K562 (cell line): ENCODE measurements around the gene CCNYL1. TPM values are rescaled to one million over a fixed set of nuclear protein-coding genes. Genes with fewer than 3 reads are reported as not detected.
A peak's percentile ranks its signal among the peaks of the same experiment; 100 is the strongest.

Experiments
- ATAC-seq: fragments of 200-7000 bp; cut with Tn5 transposase; 3 replicates; pipeline ENCODE4 v1.9.1; 2020; ENCODE audit warnings: moderate library complexity
- BruUV-seq: library from RNA; stranded (reverse); fragments of 400-500 nt; replicated peaks from 2 replicates; lab custom pipeline; 2021; lab: Mats Ljungman, UMichigan
- CTCF ChIA-PET: fragments of 300-600 bp; formaldehyde crosslinking; extraction: SDS; loops from one replicate; lab custom pipeline; 2021; ENCODE audit warnings: low intra/inter-chr PET ratio; lab: Yijun Ruan, JAX
- POLR2A ChIA-PET: fragments of 300-600, 350-650 bp; sonication (Branson Sonifier 250); formaldehyde crosslinking; extraction: SDS; loops from one replicate; lab custom pipeline; 2021; ENCODE audit warnings: antibody characterized with exemption, inconsistent platforms; lab: Yijun Ruan, JAX
- DNase-seq, 4 experiments: peaks; one replicate each; pipeline versions ENCODE4 v3.0.0 to v3.0.0-alpha.2; 2011 to 2018; ENCODE audit warnings: low spot score in 3 of 4, mixed read lengths in 3 of 4; ENCODE audit errors: extremely low read depth in 1 of 4
- FAIRE-seq: peaks from 2 replicates; lab custom pipeline; 2011; peaks lifted over from hg19 to GRCh38; lab: Jason Lieb, UNC
- H2AFZ ChIP-seq: 2 replicates; pipeline ENCODE4 v1.6.0; 2011; ENCODE audit warnings: low read depth, low read length, control low read depth, inconsistent platforms
- H3K27ac ChIP-seq: fragments of 200-600 bp; 3 replicates; pipeline ENCODE4 v1.8.0; 2011; ENCODE audit warnings: low read depth, mild to moderate bottlenecking, control low read depth, inconsistent platforms, low read length, moderate library complexity, mixed read lengths; ENCODE audit errors: extremely low read depth
- H3K27me3 ChIP-seq, 2 experiments: fragments of 300-600 bp in 1 of 2; 2 replicates in 1 of 2; 3 replicates in 1 of 2; pipeline versions ENCODE4 v1.6.0 to v1.8.0; 2011; ENCODE audit warnings: inconsistent platforms in 2 of 2, low read length in 2 of 2, mild to moderate bottlenecking in 1 of 2, mixed read lengths in 1 of 2, moderate library complexity in 1 of 2; ENCODE audit not compliant: control insufficient read depth in 2 of 2, insufficient read depth in 2 of 2
- H3K36me3 ChIP-seq: fragments of 300-600 bp; 3 replicates; pipeline ENCODE4 v1.8.0; 2011; ENCODE audit warnings: mild to moderate bottlenecking, low read length, inconsistent platforms; ENCODE audit not compliant: control insufficient read depth, insufficient read depth
- H3K4me1 ChIP-seq, 2 experiments: fragments of 200-600 bp in 1 of 2; replicated peaks in 1 of 2; 2 replicates in 1 of 2; 3 replicates in 1 of 2; pipeline versions ENCODE4 v1.5.1 to v1.8.0; 2011; ENCODE audit warnings: inconsistent platforms in 2 of 2, low read length in 2 of 2, mild to moderate bottlenecking in 1 of 2, mixed read lengths in 1 of 2, moderate library complexity in 1 of 2; ENCODE audit not compliant: control insufficient read depth in 2 of 2, insufficient read depth in 2 of 2
- H3K4me2 ChIP-seq: 2 replicates; pipeline ENCODE4 v1.6.1; 2011; ENCODE audit warnings: low read length, control low read depth, inconsistent platforms, mixed read lengths; ENCODE audit not compliant: insufficient read depth
- H3K4me3 ChIP-seq: fragments of 200-600 bp; sonication (generic), shearing (Covaris generic); 2 replicates; pipeline ENCODE4 v1.5.1; 2016; ENCODE audit warnings: control low read depth, inconsistent platforms
- H3K79me2 ChIP-seq: fragments of 200-600 bp; 3 replicates; pipeline ENCODE4 v1.8.0; 2011; ENCODE audit warnings: low read length, inconsistent platforms; ENCODE audit not compliant: control insufficient read depth, insufficient read depth
- H3K9ac ChIP-seq, 2 experiments: 2 replicates each; pipeline versions ENCODE4 v1.6.0 to v1.6.1; 2011; ENCODE audit warnings: low read depth in 2 of 2, low read length in 2 of 2, control low read depth in 1 of 2, inconsistent platforms in 1 of 2, mild to moderate bottlenecking in 1 of 2, mixed read lengths in 1 of 2; ENCODE audit not compliant: insufficient read depth in 1 of 2
- H3K9me1 ChIP-seq: one replicate; pipeline ENCODE4 v1.6.0; 2011; ENCODE audit warnings: inconsistent platforms, mild to moderate bottlenecking, low read length, moderate library complexity; ENCODE audit not compliant: control insufficient read depth, insufficient read depth
- H3K9me3 ChIP-seq: replicated peaks from 2 replicates; pipeline ENCODE4 v1.5.1; 2011; ENCODE audit warnings: low read depth, low read length, inconsistent platforms; ENCODE audit not compliant: control insufficient read depth, insufficient read depth
- H4K20me1 ChIP-seq: replicated peaks from 2 replicates; pipeline ENCODE4 v1.6.1; 2011; ENCODE audit warnings: low read length, inconsistent platforms, mixed read lengths; ENCODE audit not compliant: control insufficient read depth, insufficient read depth
- FOSL1 ChIP-seq: fragments of 200-800 bp; sonication (Bioruptor generic); conservative IDR thresholded peaks from 2 replicates; pipeline ENCODE4 v1.6.1; 2016; ENCODE audit warnings: missing genetic modification characterization, missing compliant biosample characterization
- HDAC1 ChIP-seq, 2 experiments: fragments of 450-650 bp; IDR thresholded peaks; 2 replicates each; pipeline ENCODE4 v1.6.1; 2016 to 2017; ENCODE audit warnings: inconsistent platforms in 1 of 2, mild to moderate bottlenecking in 1 of 2, moderate library complexity in 1 of 2
- SIN3B ChIP-seq: fragments of 450-650 bp; IDR thresholded peaks from 2 replicates; pipeline ENCODE4 v1.6.1; 2017; ENCODE audit warnings: low read depth, mild to moderate bottlenecking, moderate library complexity
- ZNF121 ChIP-seq: sonication (generic); formaldehyde crosslinking; conservative IDR thresholded peaks from 2 replicates; pipeline ENCODE4 v1.8.0; 2022; ENCODE audit warnings: missing genetic modification reagents
- ZNF133 ChIP-seq: fragments of 250-450 bp; sonication (Bioruptor Pico); IDR thresholded peaks from 2 replicates; pipeline ENCODE4 v1.4.0; 2020; ENCODE audit warnings: mild to moderate bottlenecking
- ZNF217 ChIP-seq: sonication (generic); formaldehyde crosslinking; IDR thresholded peaks from 2 replicates; pipeline ENCODE4 v1.8.0; 2022; ENCODE audit warnings: mild to moderate bottlenecking, missing genetic modification reagents
- whole genome bisulfite sequencing: fragments of 100-300 bp; shearing (Covaris generic); methylation state at CpG from one replicate; pipeline ENCODE4 v1.1.6; 2016; ENCODE audit warnings: low coverage, mixed read lengths; ENCODE audit not compliant: insufficient coverage; ENCODE audit errors: missing lambda C conversion rate; 5-methylcytosine and 5-hydroxymethylcytosine counted together
- in situ Hi-C: fragments of 300-500 bp; cut with MboI; formaldehyde crosslinking; loops from 4 replicates; pipeline ENCODE4 v1.15.0; 2018; ENCODE audit warnings: inconsistent platforms, mixed read lengths
- intact Hi-C: fragments of 100-400 bp; cut with micrococcal nuclease; formaldehyde crosslinking; loops from 2 replicates; pipeline ENCODE4 v1.14.2; 2022
- polyA plus RNA-seq, 8 experiments: library from polyadenylated mRNA; depleted of rRNA in 4 of 8; stranded (reverse) in 5 of 8; unstranded in 3 of 8; fragments of >200 nt; fragmentation: Nextera tagmentation in 2 of 8; fragmentation: Illumina TruSeq in 1 of 8; extraction: Ambion mirVana in 2 of 8; extraction: Trizol in 1 of 8; gene quantifications; 2 replicates each; pipeline versions ENCODE4 v1.2.1 to v1.2.3, GENCODE V29; 2011 to 2014; ENCODE audit warnings: inconsistent platforms in 1 of 8, missing spikeins in 1 of 8
- total RNA-seq, 7 experiments: library from RNA; depleted of rRNA in 6 of 7; stranded (reverse); fragments of >200 nt in 6 of 7; fragmentation: Illumina TruSeq in 2 of 7; extraction: Trizol in 2 of 7; gene quantifications; 2 replicates each; pipeline versions ENCODE4 v1.2.1 to v1.2.3, GENCODE V29; 2011 to 2021; ENCODE audit warnings: low replicate concordance in 1 of 7
- TF ChIP-seq, protein P1 (sequence below): fragments of 250-450 bp; sonication (Bioruptor Pico); IDR thresholded peaks from 2 replicates; pipeline ENCODE4 v1.9.0; 2021; ENCODE audit warnings: mild to moderate bottlenecking, inconsistent platforms
- TF ChIP-seq, protein P2 (sequence below): fragments of 450-650 bp; IDR thresholded peaks from 2 replicates; pipeline ENCODE4 v1.6.1; 2017; ENCODE audit warnings: antibody characterized with exemption, mild to moderate bottlenecking

CCNYL1 gene
- total and polyA plus RNA-seq, 9 of the 15 experiments (the other 6 are each of a cell fraction or from before 2014, with no cell fraction given), result 1.9 to 7.5 (median 4.7) TPM

DNA sequence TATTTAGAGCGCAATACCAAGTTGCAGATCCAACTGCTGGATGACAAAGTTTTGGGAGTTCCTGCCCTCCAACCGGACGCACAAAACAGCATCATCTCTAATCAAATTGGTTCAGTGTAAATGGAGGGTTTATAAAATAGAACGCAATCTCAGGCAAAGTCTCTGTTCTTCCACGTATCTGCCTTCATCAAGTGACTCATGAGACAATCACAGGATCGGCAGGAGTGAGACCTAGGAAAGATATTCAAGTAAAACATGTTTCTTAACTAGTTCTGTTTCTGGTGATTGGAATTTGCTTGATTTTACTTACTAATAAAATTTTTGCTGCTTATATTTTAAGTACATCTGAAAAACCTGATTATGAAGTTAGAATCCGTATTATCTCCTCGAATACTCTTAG, 50.7 kb downstream of the CCNYL1 start:
- WGBS, result 85% methylated on average over 6 of the region's 8 CpGs
- Histone ChIP-seq H4K20me1 (peaks cover 3% of the 10 kb centered on the region; the same call in 1 of the 2 replicates), H3K36me3 (peaks cover 55% of the 10 kb centered on the region), H2AFZ (no peak overlapping the region), H3K9ac (no peak overlapping the region), H3K4me3 (no peak overlapping the region), H3K4me2 (no peak overlapping the region), H3K4me1 (peaks cover 9 to 19% of the 10 kb centered on the region in 2 experiments; a peak in 4 of 5 replicates), H3K27me3 (no peaks in the 10 kb centered on the region), H3K79me2 (peaks cover 48% of the 10 kb centered on the region), H3K9me3 (no peaks in the 10 kb centered on the region), H3K27ac (no peak overlapping the region), H3K9me1 (no peaks in the 10 kb centered on the region)
- ATAC-seq (no peak), DNase-seq (no peak), FAIRE-seq (no peak)
- no TSS peak for BruUV-seq
- intact Hi-C loops (no loop called here), in situ Hi-C loops (no loop called here)
- ChIA-PET CTCF (no interaction called here), POLR2A (interaction anchor here (1.0 kb wide), 1 partner anchor 16 kb away, joined by 3 read pairs; no protein-coding TSS in a partner anchor)
- TF ChIP-seq SIN3B (no peak), FOSL1 (tag) (peak; percentile 27; the same call in 1 of the 2 replicates)

DNA sequence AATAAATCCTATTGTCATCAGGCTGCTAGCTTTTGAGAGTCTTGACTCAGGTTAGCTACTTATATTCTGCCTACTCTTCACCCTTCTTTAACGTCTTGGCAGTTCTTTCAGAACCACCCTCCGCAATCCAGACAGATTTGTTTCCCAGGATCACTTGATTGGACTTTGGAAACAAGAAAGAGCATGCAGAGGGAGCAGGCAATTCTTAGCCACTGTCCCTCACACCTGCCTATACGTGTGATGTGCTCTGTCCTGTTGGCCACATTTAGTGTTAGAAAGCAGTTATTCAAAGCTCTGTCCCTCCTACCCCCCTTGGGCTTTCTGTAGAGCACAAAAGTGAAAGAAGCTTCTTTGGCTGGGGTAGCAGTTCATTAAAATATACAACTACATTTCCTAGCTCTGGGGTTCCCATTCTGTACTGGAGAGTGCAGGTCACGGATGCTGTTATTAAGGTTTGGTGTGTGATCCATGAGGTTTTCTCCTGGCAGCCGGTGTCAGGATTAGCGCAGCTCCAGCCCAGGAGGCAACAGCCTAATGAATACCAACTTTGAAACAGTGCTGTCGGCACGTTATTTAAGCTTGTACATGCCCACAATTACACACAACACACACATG, 52.0 kb downstream of the CCNYL1 start:
- no TSS peak for BruUV-seq
- TF ChIP-seq ZNF217 (CRISPR knock-in tag) (no peak), ZNF121 (no peak), HDAC1 (IDR thresholded peaks at IDR 0.05) (no peak), ZNF133 (no peak)
- TF ChIP-seq, protein P1, sequence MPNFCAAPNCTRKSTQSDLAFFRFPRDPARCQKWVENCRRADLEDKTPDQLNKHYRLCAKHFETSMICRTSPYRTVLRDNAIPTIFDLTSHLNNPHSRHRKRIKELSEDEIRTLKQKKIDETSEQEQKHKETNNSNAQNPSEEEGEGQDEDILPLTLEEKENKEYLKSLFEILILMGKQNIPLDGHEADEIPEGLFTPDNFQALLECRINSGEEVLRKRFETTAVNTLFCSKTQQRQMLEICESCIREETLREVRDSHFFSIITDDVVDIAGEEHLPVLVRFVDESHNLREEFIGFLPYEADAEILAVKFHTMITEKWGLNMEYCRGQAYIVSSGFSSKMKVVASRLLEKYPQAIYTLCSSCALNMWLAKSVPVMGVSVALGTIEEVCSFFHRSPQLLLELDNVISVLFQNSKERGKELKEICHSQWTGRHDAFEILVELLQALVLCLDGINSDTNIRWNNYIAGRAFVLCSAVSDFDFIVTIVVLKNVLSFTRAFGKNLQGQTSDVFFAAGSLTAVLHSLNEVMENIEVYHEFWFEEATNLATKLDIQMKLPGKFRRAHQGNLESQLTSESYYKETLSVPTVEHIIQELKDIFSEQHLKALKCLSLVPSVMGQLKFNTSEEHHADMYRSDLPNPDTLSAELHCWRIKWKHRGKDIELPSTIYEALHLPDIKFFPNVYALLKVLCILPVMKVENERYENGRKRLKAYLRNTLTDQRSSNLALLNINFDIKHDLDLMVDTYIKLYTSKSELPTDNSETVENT (CRISPR knock-in tag), result no peak
- TF ChIP-seq, protein P2, sequence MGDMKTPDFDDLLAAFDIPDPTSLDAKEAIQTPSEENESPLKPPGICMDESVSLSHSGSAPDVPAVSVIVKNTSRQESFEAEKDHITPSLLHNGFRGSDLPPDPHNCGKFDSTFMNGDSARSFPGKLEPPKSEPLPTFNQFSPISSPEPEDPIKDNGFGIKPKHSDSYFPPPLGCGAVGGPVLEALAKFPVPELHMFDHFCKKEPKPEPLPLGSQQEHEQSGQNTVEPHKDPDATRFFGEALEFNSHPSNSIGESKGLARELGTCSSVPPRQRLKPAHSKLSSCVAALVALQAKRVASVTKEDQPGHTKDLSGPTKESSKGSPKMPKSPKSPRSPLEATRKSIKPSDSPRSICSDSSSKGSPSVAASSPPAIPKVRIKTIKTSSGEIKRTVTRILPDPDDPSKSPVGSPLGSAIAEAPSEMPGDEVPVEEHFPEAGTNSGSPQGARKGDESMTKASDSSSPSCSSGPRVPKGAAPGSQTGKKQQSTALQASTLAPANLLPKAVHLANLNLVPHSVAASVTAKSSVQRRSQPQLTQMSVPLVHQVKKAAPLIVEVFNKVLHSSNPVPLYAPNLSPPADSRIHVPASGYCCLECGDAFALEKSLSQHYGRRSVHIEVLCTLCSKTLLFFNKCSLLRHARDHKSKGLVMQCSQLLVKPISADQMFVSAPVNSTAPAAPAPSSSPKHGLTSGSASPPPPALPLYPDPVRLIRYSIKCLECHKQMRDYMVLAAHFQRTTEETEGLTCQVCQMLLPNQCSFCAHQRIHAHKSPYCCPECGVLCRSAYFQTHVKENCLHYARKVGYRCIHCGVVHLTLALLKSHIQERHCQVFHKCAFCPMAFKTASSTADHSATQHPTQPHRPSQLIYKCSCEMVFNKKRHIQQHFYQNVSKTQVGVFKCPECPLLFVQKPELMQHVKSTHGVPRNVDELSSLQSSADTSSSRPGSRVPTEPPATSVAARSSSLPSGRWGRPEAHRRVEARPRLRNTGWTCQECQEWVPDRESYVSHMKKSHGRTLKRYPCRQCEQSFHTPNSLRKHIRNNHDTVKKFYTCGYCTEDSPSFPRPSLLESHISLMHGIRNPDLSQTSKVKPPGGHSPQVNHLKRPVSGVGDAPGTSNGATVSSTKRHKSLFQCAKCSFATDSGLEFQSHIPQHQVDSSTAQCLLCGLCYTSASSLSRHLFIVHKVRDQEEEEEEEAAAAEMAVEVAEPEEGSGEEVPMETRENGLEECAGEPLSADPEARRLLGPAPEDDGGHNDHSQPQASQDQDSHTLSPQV, result no peak

More for the DNA sequence above, 52.0 kb downstream of the CCNYL1 start:
- ChIA-PET CTCF (no interaction called here), POLR2A (interaction anchor here (0.6 to 1.6 kb wide), 4 partner anchors 8 to 247 kb away, joined by 3 to 9 read pairs (median 4); partner anchors contain the start of gene METTL21A)
- peaks cover 68% of the 10 kb centered on the region for H3K36me3 ChIP-seq
- peaks cover 21 to 22% of the 10 kb centered on the region in 2 experiments; a peak in 4 of 5 replicates for H3K4me1 ChIP-seq
- peaks cover 3% of the 10 kb centered on the region; the same call in 1 of the 2 replicates for H4K20me1 ChIP-seq
- H3K79me2 ChIP-seq, result peaks cover 60% of the 10 kb centered on the region
- H3K9ac ChIP-seq, result no peak overlapping the region
- 0 out of 2 replicates have a peak, but pooled peaks cover 2% of the 10 kb centered on the region for H3K9me3 ChIP-seq
- ATAC-seq (no peak), DNase-seq (no peak), FAIRE-seq (no peak)
- no peak overlapping the region for H3K27ac ChIP-seq
- whole genome bisulfite sequencing, result 90% methylated on average over 8 of the region's 8 CpGs
- no peaks in the 10 kb centered on the region for H3K9me1 ChIP-seq
- intact Hi-C loops, result no loop called here
- in situ Hi-C loops, result no loop called here
- no peaks in the 10 kb centered on the region for H3K27me3 ChIP-seq
- no peak overlapping the region for H3K4me3 ChIP-seq
- H3K4me2 ChIP-seq, result no peak overlapping the region
- no peak overlapping the region for H2AFZ ChIP-seq
